HEK293 (cell line): ENCODE measurements around the gene CLECL1.

Source experiments
- CTCF ChIA-PET: fragments of 350-600 bp; formaldehyde crosslinking; extraction: SDS; loops from one replicate; lab custom pipeline; 2021; ENCODE audit warnings: antibody characterized with exemption; lab: Yijun Ruan, JAX
- POLR2A ChIA-PET: fragments of 300-600 bp; formaldehyde crosslinking; extraction: SDS; loops from one replicate; lab custom pipeline; 2020; ENCODE audit warnings: antibody characterized with exemption, inconsistent platforms; lab: Yijun Ruan, JAX
- H3K27ac ChIP-seq: fragments of 200-500 bp; sonication (Bioruptor generic); 2 replicates; pipeline ENCODE4 v1.5.1; 2014; ENCODE audit warnings: low read depth, low read length, control low read depth, inconsistent platforms; ENCODE audit errors: extremely low read depth
- H3K36me3 ChIP-seq, 2 experiments: fragments of 200-500 bp in 1 of 2; sonication (Bioruptor generic) in 1 of 2; 1 replicate in 1 of 2; 2 replicates in 1 of 2; pipeline ENCODE4 v1.5.1; 2014 to 2017; ENCODE audit warnings: inconsistent platforms in 2 of 2, low read length in 2 of 2; ENCODE audit not compliant: control insufficient read depth in 2 of 2, insufficient read depth in 1 of 2
- H3K4me1 ChIP-seq: fragments of 200-500 bp; sonication (Bioruptor generic); 2 replicates; pipeline ENCODE4 v1.5.1; 2014; ENCODE audit warnings: mild to moderate bottlenecking, low read length, inconsistent platforms; ENCODE audit not compliant: control insufficient read depth, insufficient read depth
- H3K4me3 ChIP-seq: 2 replicates; pipeline ENCODE4 v1.5.1; 2011; ENCODE audit warnings: low read depth, mild to moderate bottlenecking, control low read depth, low read length, moderate library complexity
- H3K9me3 ChIP-seq: fragments of 200-500 bp; sonication (Bioruptor generic); 2 replicates; pipeline ENCODE4 v1.5.1; 2014; ENCODE audit warnings: low read depth, low read length, inconsistent platforms; ENCODE audit not compliant: control insufficient read depth, insufficient read depth
- AEBP2 ChIP-seq: fragments of 450-650 bp; formaldehyde crosslinking; IDR thresholded peaks from 2 replicates; pipeline ENCODE4 v1.5.1; 2016; ENCODE audit warnings: missing biosample characterization, missing genetic modification characterization, borderline replicate concordance
- EGR2 ChIP-seq: fragments of 450-650 bp; formaldehyde crosslinking; IDR thresholded peaks from 2 replicates; pipeline ENCODE4 v1.5.1; 2016; ENCODE audit warnings: low read depth, missing biosample characterization, missing genetic modification characterization
- GLI4 ChIP-seq: fragments of 450-650 bp; formaldehyde crosslinking; IDR thresholded peaks from 2 replicates; pipeline ENCODE4 v1.5.1; 2016; ENCODE audit warnings: missing biosample characterization, missing genetic modification characterization
- KLF10 ChIP-seq: fragments of 450-650 bp; IDR thresholded peaks from 2 replicates; pipeline ENCODE4 v1.5.1; 2018; ENCODE audit warnings: missing biosample characterization, mild to moderate bottlenecking, missing genetic modification characterization
- MZF1 ChIP-seq: fragments of 450-650 bp; formaldehyde crosslinking; IDR thresholded peaks from 2 replicates; pipeline ENCODE4 v1.5.1; 2017; ENCODE audit warnings: missing biosample characterization, missing genetic modification characterization, borderline replicate concordance
- SP2 ChIP-seq: fragments of 450-650 bp; formaldehyde crosslinking; IDR thresholded peaks from 2 replicates; pipeline ENCODE4 v1.5.1; 2016; ENCODE audit warnings: missing biosample characterization, missing genetic modification characterization
- ZBTB26 ChIP-seq: fragments of 450-650 bp; formaldehyde crosslinking; optimal IDR thresholded peaks from 2 replicates; pipeline ENCODE3; 2016; ENCODE audit warnings: missing biosample characterization, mild to moderate bottlenecking, missing genetic modification characterization
- ZFP3 ChIP-seq: fragments of 450-650 bp; formaldehyde crosslinking; IDR thresholded peaks from 2 replicates; pipeline ENCODE4 v1.5.1; 2016; ENCODE audit warnings: low read depth, missing biosample characterization, missing genetic modification characterization
- ZIC2 ChIP-seq: fragments of 450-650 bp; formaldehyde crosslinking; IDR thresholded peaks from 2 replicates; pipeline ENCODE4 v1.5.1; 2016; ENCODE audit warnings: missing biosample characterization, missing genetic modification characterization
- ZNF10 ChIP-seq: fragments of 450-650 bp; formaldehyde crosslinking; IDR thresholded peaks from 2 replicates; pipeline ENCODE4 v1.5.1; 2017; ENCODE audit warnings: missing biosample characterization, missing genetic modification characterization
- ZNF174 ChIP-seq: fragments of 450-650 bp; formaldehyde crosslinking; IDR thresholded peaks from 2 replicates; pipeline ENCODE4 v1.5.0; 2017; ENCODE audit warnings: missing biosample characterization, mild to moderate bottlenecking, missing genetic modification characterization
- ZNF175 ChIP-seq: fragments of 450-650 bp; formaldehyde crosslinking; IDR thresholded peaks from 2 replicates; pipeline ENCODE4 v1.5.1; 2016; ENCODE audit warnings: missing biosample characterization, missing genetic modification characterization
- ZNF248 ChIP-seq: fragments of 450-650 bp; formaldehyde crosslinking; IDR thresholded peaks from 2 replicates; pipeline ENCODE4 v1.5.1; 2017; ENCODE audit warnings: missing biosample characterization, missing genetic modification characterization
- ZNF366 ChIP-seq: fragments of 450-650 bp; formaldehyde crosslinking; conservative IDR thresholded peaks from 2 replicates; pipeline ENCODE4 v1.5.1; 2016; ENCODE audit warnings: missing biosample characterization, missing genetic modification characterization
- ZNF514 ChIP-seq: fragments of 450-650 bp; formaldehyde crosslinking; IDR thresholded peaks from 2 replicates; pipeline ENCODE4 v1.5.1; 2016; ENCODE audit warnings: missing biosample characterization, missing genetic modification characterization
- ZNF626 ChIP-seq: fragments of 450-650 bp; sonication (Bioruptor Pico); formaldehyde crosslinking; IDR thresholded peaks from 2 replicates; pipeline ENCODE4 v1.5.1; 2018; ENCODE audit warnings: missing biosample characterization, missing genetic modification characterization, inconsistent platforms
- ZNF654 ChIP-seq: fragments of 450-650 bp; formaldehyde crosslinking; IDR thresholded peaks from 2 replicates; pipeline ENCODE4 v1.5.1; 2016; ENCODE audit warnings: low read depth, missing biosample characterization, missing genetic modification characterization
- ZNF660 ChIP-seq: fragments of 450-650 bp; IDR thresholded peaks from 2 replicates; pipeline ENCODE4 v1.5.1; 2018; ENCODE audit warnings: missing biosample characterization, mild to moderate bottlenecking, missing genetic modification characterization
- TF ChIP-seq, protein P1 (sequence below): fragments of 450-650 bp; formaldehyde crosslinking; IDR thresholded peaks from 2 replicates; pipeline ENCODE4 v1.5.1; 2016; ENCODE audit warnings: missing biosample characterization, missing genetic modification characterization, borderline replicate concordance

The CLECL1 gene

DNA sequence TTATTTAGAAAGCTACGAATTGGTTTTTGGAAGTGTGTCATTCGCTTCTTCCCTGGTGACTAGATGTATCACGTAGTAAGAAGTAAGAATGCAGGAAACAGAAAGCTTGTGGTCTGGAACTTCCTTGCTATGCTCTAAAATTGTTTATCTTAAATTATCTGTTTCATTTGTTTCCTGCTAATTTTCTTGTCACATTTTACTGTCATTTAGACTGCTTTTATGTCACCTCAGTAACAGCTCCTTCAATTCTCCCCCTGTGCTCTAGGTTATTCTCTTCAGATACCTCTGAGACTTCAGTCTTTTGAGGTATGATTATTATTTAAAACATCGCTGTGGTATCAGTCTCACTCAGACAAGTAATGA is 28.5 kb upstream of the CLECL1 start:
- Histone ChIP-seq H3K9me3 (no peaks in the 10 kb centered on the region), H3K27ac (no peak overlapping the region), H3K4me3 (no peak overlapping the region), H3K4me1 (no peaks in the 10 kb centered on the region), H3K36me3 (no peaks in the 10 kb centered on the region)
- POLR2A ChIA-PET = no interaction called here
- CTCF ChIA-PET = interaction anchor here (5.3 kb wide), 1 partner anchor 11 kb away, joined by 46 read pairs; no protein-coding TSS in a partner anchor
- TF ChIP-seq EGR2 (tag by site-specific recombination) = no peak
- TF ChIP-seq ZNF174 = no peak
- TF ChIP-seq ZNF10 (tag by site-specific recombination) = no peak
- TF ChIP-seq ZNF175 (tag by site-specific recombination) = no peak
- no peak for TF ChIP-seq AEBP2 (tag by site-specific recombination)
- no peak for TF ChIP-seq ZFP3 (tag by site-specific recombination)
- TF ChIP-seq ZIC2 (tag by site-specific recombination) = no peak
- no peak for TF ChIP-seq ZNF626 (tag by site-specific recombination)
- TF ChIP-seq ZNF248 = no peak
- no peak for TF ChIP-seq ZNF514 (tag by site-specific recombination)
- no peak for TF ChIP-seq MZF1 (tag by site-specific recombination)
- TF ChIP-seq ZNF660 (tag by site-specific recombination) = no peak
- TF ChIP-seq KLF10 = no peak
- TF ChIP-seq, protein P1, sequence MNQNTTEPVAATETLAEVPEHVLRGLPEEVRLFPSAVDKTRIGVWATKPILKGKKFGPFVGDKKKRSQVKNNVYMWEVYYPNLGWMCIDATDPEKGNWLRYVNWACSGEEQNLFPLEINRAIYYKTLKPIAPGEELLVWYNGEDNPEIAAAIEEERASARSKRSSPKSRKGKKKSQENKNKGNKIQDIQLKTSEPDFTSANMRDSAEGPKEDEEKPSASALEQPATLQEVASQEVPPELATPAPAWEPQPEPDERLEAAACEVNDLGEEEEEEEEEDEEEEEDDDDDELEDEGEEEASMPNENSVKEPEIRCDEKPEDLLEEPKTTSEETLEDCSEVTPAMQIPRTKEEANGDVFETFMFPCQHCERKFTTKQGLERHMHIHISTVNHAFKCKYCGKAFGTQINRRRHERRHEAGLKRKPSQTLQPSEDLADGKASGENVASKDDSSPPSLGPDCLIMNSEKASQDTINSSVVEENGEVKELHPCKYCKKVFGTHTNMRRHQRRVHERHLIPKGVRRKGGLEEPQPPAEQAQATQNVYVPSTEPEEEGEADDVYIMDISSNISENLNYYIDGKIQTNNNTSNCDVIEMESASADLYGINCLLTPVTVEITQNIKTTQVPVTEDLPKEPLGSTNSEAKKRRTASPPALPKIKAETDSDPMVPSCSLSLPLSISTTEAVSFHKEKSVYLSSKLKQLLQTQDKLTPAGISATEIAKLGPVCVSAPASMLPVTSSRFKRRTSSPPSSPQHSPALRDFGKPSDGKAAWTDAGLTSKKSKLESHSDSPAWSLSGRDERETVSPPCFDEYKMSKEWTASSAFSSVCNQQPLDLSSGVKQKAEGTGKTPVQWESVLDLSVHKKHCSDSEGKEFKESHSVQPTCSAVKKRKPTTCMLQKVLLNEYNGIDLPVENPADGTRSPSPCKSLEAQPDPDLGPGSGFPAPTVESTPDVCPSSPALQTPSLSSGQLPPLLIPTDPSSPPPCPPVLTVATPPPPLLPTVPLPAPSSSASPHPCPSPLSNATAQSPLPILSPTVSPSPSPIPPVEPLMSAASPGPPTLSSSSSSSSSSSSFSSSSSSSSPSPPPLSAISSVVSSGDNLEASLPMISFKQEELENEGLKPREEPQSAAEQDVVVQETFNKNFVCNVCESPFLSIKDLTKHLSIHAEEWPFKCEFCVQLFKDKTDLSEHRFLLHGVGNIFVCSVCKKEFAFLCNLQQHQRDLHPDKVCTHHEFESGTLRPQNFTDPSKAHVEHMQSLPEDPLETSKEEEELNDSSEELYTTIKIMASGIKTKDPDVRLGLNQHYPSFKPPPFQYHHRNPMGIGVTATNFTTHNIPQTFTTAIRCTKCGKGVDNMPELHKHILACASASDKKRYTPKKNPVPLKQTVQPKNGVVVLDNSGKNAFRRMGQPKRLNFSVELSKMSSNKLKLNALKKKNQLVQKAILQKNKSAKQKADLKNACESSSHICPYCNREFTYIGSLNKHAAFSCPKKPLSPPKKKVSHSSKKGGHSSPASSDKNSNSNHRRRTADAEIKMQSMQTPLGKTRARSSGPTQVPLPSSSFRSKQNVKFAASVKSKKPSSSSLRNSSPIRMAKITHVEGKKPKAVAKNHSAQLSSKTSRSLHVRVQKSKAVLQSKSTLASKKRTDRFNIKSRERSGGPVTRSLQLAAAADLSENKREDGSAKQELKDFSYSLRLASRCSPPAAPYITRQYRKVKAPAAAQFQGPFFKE (tag by site-specific recombination) = no peak
- TF ChIP-seq ZNF366 (tag by site-specific recombination) = no peak
- TF ChIP-seq ZNF654 (tag by site-specific recombination) = no peak
- TF ChIP-seq GLI4 (tag by site-specific recombination) = no peak
- TF ChIP-seq ZBTB26 (tag by site-specific recombination) = no peak
- TF ChIP-seq SP2 = no peak
